ENCODE results near the gene PRKCB.
"Not testable (repeated sequence)": the region's sequence is repeated elsewhere in the genome, so short reads cannot be mapped to it uniquely, and the experiment has no call there.

PRKCB gene

DNA sequence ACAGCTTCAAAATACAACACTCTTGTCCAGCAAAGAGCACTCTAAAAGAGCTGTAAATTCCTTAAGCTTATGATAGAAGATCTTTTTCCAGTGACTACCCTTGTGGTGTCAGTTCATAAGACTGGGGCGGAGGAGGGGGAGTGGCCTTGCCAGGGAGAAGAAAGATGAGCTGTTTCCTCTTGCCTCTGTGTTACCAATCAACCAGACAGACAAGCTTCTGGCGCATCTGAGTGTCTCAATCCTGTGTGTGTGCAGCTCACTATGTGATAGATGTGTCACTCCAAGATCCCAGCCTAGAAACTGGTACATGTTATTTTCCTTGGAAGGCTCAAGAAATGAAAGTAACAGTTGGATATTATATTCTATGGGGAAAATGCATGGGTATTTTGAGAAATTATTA is 253.0 kb downstream of the PRKCB start:
- DNase-seq (ENCODE audit: low read depth in 2 of 2): peak in 1 of 2 donors; percentile 2

DNA sequence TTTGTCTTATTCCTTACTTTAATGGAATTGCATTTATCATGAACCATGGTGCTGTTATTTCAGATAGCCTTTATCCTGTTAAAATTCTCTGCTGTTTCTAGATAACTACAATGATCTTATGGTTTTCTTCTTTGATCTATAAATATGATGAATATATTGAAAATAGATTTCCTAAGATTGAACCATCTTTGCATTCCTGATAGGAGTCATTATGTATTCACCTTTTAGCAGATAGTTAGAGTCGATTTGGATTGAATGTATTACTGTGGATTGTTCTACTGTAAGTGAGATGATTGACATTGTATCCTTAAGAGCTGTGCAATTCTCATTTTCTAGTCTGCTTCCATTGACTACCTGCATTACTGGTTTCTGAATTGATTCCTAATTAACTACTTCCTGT is 255.3 kb downstream of the PRKCB start:
- no peak for DNase-seq (ENCODE audit: low read depth in 2 of 2)

DNA sequence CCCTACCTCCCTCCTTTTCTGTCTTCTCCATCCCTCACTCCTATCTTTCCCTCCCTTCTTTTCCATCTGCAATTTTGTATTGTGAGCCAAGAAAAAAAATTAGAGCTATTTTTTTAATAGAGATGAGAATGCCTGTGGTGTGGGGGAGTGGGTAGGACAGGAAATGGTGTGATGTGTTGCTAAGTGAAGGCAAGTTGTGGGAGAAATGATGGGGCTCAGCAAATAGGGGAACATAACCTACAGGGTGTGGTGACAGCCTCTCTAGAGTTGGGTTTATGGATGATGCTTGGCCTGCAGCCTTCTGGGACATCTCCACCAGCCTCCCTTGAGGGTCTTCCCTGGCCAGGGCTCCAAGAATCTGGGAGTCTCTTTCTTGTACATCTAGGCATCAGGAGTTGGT is 257.3 kb downstream of the PRKCB start:
- no peak for DNase-seq (ENCODE audit: low read depth in 2 of 2)

DNA sequence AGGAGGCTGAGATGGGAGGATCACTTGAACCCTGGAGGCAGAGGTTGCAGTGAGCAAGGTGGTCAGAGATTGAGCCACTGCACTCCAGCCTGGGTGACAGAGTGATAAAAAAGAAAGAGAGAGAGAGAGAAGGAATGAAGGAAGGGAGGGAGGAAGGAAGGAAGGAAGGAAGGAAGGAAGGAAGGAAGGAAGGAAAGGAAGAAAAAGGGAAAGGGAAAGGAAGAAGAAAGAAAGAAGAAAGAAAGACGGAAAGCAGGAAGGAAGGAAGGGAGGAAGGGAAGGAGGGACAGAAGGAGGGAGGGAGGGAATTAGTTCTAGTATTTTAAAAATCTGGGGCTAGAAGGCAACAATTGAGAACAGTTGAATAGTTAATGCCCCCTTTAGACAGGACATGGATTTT is 258.9 kb downstream of the PRKCB start:
- no peak for DNase-seq (ENCODE audit: low read depth in 2 of 2)

DNA sequence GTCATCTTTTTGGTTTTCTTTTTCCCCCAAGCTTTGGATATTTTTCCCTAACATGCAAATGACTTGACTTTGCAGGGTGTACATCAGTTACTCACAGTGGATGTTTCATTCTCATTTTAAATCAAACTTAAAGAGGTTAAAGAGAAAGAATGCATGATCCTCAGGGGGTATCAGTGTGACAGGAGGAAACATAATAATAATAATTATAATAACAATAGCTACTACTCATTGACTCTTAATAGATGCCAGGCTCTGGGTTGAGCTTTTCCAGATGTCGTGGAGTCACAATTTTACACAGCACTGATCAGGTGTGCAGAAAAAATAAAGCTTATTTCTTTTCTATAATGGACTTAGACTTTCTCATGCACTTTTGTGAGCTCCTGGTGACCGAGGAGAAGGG is 263.1 kb downstream of the PRKCB start:
- DNase-seq (ENCODE audit: low read depth in 2 of 2): no peak

DNA sequence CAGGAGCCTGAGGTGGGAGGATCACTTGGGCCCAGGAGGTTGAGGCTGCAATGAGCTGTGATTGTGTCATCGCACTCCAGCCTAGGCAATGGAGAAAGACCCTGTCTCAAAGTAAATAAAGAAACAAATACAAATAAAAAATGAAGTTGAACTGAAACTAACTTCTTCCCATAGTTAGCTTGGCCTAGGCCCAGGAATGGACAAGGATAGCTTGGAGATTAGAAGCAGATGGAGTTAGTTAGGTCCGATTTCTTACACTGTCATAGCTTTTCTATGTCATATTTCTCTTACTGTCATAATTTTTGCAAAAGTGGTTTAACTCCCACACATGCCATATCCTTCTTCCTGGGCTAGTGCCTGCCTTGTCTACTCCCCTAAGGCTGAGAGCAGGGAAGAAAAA is 265.6 kb downstream of the PRKCB start:
- no peak for DNase-seq (ENCODE audit: low read depth in 2 of 2)

DNA sequence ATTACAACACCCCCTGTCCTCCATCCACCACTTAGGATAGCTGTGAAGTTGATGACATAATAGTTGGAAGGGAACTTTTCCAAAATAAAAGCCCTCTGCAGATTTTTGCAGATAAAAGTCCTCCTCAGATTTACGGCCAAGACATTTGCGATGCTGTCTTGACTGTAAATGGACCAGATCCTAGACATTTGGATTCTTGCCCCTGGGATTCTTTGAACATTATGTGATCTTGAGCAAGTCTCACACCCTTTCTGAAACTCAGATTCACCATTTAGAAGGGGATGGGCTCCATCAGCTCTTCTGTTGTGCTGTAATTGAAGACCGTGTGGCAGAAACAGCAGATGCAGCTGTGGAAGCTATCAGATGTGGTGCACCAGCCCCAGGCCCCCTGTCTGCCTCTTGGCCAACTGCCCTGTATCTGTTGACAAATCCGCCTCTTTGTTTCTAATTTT is 266.5 kb downstream of the PRKCB start:
- no peak for DNase-seq (ENCODE audit: low read depth in 2 of 2)

DNA sequence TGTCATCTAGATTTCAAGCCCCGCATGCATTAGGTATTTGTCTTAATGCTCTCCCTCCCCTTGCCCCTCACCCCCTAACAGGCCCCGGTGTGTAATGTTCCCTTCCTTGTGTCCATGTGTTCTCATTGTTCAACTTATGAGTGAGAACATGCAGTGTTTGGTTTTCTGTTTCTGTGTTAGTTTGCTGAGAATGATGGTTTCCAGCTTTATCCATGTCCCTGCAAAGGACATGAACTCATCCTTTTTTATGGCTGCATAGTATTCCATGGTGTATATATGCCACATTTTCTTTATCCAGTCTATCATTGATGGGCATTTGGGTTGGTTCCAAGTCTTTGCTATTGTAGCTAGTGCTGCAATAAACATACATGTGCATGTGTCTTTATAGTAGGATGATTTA is 269.7 kb downstream of the PRKCB start:
- DNase-seq (ENCODE audit: low read depth in 2 of 2): not testable (repeated sequence)

DNA sequence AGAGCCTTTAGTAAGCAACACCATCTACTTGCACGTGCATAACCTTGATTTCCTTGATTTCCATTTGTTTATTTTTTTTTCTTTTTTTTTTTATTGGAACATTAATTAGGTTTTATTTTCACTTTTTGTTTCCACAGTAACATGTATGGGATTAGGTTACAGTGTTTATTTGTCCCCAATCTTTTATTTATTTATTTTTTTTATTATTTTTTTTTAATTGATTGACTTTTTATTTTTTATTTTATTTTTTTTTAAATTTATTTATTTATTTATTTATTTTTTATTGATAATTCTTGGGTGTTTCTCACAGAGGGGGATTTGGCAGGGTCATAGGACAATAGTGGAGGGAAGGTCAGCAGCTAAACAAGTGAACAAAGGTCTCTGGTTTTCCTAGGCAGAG is 272.3 kb downstream of the PRKCB start:
- DNase-seq (ENCODE audit: low read depth in 2 of 2): not testable (repeated sequence)

DNA sequence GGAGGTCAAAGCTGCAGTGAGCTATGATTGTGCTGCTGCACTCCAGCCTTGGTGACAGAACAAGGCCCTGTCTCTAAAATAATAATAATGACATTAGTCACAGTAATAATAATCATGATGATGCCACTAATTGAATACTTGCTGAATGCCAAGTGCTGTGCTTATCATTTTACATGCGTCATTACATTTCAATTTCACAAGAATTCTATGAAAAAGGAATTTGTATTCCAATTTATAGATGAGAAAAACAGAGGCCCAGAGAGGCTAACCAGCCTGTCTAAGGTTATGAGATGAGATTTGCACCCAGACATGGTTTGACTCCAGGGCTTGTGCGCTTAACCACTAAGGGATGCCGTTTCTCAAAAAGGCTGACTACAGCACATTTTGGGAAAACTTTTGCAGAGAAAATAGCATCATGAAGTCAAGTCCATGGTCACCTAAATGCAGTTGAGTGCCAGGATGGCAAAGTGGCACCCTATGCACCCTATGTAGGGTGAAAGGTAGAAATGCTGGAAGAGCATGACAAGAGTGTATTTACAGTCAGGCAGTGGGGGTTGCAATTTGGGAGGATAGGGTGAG is 276.0 kb downstream of the PRKCB start:
- DNase-seq (ENCODE audit: low read depth in 2 of 2): no peak

DNA sequence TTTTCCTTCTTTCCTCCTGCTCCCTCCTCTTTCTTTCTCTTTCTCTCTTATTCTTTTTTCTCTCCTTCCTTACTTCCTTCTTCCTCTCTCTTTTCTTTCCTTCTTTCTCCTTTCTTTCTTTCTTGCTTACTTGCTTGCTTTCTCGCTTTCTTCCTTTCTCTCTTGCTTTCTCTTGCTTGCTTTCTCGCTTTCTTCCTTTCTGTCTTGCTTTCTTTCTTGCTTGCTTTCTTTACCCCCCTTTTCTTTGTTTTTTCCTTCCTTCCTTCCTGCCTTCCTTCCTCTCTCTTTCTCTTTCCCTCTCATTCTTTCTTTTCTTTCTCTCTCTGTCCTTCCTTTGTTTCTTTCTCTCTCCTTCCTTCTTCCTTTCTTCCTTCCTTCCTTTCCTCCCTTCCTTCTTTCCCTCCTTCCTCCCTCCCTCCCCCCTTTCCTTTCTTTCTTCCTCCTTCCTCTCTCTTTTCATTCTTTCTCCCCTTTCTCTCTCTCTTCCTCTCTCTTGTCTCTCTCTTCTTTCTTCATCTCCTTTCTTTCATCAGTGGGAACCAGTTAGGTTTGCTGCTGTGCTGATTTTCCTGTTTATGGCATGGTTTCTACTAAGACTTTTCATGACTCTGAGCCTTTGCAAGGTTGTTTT is 277.4 kb downstream of the PRKCB start:
- no peak for DNase-seq (ENCODE audit: low read depth in 2 of 2)

DNA sequence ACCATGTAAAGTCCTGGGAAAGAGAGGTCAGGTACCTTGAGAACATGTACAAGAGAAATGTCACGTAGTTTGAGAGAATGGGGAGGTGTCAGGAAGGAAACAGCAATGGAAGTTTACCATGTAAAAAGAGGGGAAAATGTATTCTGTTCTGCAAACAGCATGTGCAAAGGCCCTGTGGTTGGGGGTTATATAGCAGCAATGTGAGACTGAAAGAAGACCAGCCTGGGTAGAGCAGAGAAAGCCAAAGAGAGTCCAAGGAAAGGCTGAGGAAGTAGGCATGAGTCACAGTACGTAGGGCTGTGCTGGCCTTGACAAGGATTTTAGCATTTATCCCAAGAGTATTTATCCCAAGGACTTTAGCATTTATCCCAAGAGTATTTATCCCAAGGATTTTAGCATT is 279.1 kb downstream of the PRKCB start:
- DNase-seq (ENCODE audit: low read depth in 2 of 2): no peak

DNA sequence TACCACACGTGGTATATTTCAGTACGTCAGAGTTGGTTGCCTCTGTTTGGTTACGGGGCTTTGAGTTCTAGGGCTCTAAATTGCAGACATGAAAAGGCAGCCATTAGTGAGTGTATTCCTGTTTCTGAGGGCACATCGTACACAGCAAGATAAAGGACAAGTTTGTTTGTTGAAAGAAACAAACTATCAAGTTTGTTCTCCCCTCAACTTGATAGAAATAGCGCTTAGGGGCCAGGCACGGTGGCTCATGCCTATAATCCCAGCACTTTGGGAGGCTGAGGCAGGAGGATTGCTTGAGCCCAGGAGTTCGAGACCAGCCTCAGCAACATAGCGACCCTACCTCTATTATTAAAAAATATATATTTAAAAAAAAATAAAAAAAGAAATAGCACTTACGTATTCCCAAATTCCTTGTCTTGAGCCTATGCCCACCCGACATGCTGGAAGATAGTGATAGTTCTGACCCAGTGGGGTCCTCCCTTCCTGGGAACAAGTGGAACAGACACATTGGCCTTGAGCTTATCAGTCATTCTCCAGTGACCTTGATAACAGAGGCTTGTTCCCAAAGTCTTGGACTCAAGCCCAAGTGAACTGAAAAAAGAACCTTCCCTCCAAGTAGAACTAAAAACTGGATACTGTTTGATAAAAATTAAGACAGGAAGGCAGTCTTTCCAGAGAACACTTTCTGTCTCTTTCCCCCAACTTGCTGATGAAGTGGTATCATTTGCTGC is 280.4 kb downstream of the PRKCB start:
- DNase-seq (ENCODE audit: low read depth in 2 of 2): no peak

DNA sequence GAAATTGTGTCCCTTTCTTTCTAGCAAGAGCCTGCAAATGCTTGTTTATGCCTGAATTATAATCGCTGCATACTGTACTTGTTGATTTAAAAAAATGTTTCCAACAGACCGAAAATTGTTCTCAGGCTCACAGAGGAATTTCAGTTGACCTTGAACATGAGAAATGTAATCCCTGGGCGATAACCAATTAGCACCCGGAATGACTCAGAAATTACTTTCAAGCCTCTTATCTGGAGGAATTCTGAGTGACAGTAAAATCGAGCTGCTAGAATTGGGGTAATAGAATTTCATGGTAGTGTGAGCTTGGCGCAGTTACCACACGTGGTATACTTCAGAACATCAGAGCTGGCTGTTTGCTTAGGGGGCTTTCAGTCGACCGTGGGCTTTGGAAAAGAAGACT is 281.2 kb downstream of the PRKCB start:
- DNase-seq (ENCODE audit: low read depth in 2 of 2): no peak

DNA sequence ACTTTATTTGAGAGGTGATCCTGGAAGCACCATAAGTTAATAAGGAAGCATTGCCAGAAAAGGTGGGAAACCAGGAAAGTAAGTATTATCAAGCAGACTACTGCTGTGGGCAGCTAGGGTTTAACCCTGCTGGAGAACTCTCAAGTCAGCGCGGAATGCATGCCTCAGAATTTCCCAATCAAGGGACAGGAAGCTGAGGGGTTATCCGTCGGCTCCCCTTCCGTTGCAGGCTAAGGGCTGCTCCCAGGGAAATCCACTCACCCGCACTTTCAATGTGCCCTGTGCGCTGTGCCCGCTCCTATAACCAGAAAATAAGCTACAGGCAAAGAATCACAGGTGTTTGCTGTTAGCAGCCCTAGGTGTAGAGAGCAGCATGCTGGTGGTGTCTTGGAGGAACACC is 281.9 kb downstream of the PRKCB start:
- DNase-seq (ENCODE audit: low read depth in 2 of 2): no peak

DNA sequence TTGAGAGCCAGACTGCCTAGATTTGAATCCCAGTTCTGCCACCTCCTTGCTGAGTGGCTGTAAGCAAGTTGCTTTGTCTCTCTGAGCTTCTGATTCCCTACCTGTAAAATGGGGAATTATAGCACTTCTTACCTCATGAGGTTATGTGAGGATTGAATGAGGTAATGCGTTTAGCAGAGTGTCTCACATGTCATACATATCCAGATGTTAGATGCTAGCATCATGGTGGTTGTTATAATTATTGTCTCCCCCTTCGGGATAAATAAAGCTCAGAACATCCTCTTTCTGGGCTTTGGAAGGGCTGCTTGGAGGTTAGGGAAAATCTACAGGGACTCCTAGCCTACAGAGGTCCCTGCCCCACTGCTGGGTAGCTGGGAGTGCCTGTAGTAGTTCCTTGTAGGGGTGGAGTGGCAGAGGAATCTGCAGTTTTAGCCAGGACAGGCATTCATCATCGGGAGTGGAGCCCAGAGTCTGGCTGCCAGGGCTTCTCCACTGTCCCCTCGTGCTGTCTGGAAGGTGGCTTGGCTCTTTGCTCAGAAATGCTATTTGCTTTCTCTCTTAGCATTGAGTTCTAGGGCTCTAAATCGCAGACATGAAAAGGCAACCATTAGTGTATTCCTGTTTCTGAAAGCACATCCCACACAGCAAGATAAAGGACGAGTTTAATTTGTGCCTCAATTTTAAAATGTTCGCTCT is 282.5 kb downstream of the PRKCB start:
- DNase-seq (ENCODE audit: low read depth in 2 of 2): no peak

DNA sequence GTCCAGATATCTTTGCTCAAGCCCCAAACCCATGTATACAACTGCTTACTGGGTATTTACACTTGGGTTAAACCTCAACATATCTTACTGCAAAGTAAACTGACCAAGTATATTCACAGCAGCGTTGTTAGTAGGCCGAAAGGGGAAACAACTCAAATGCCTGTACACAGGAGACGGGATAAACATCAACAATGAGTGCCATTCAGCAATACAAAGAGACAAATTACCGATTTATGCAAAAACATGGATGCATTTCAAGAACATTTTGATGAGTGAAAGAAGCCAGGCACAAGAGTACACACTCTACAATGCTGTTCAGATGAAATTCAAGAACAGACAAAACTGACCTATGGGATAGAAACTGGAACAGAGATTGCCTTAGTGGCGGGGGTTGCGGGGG is 284.0 kb downstream of the PRKCB start:
- no peak for DNase-seq (ENCODE audit: low read depth in 2 of 2)

DNA sequence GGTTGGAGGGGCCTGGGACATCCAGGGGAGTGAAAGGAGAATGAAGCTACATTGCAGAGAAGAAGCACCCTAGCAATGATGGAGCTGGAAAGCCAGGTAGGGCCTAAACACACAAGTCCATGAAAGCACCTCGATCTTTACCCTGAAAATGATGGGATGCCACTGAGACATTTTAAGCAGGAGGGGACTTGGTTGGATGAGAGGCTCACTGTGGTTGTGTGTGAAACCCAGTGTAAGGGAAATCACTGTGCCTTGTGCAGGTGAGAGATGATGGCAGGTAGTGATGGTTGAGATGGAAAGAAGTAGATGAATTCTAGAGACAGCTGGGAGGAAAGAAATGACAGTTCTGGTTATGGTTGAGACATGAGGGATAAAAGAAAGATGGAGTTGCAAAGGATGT is 287.5 kb downstream of the PRKCB start:
- no peak for DNase-seq (ENCODE audit: low read depth in 2 of 2)

DNA sequence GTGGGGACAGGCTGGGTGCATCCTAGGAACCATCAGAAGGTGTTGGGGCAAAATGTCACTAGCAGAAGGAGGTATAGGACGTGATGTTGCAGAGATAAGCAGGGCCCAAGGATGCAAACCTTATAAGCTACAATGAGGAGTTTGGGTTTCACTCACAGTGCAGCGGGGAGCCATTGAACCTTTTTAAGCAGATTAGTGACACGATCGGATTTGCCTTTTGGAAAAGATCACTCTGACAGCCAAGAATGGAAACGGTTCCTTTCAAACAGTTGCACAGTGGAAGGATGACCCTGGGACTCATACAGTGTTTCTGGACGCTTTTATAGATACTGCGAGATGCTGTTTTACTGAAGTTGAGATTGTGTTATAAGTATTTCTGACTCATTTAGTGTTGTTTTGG is 288.5 kb downstream of the PRKCB start:
- DNase-seq (ENCODE audit: low read depth in 2 of 2): no peak

DNA sequence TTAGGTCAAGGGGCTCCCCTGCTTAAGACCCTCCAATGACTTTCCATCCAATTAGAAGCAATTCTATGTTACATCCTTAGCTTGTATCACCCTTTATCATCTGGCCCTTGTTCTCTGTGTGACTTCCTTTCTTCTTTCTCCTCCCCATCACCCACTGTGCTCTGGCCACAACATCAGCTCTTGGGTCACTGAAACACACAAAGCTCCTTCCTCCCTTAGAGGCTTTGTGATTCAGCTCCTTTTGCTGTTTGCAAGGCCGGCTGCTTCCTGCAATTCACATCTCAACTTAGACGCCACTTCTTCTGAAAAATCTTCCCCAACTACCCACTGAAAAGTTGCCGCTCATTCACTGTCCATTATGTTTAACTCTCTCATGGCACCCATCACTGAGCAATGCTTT is 289.4 kb downstream of the PRKCB start:
- no peak for DNase-seq (ENCODE audit: low read depth in 2 of 2)

DNA sequence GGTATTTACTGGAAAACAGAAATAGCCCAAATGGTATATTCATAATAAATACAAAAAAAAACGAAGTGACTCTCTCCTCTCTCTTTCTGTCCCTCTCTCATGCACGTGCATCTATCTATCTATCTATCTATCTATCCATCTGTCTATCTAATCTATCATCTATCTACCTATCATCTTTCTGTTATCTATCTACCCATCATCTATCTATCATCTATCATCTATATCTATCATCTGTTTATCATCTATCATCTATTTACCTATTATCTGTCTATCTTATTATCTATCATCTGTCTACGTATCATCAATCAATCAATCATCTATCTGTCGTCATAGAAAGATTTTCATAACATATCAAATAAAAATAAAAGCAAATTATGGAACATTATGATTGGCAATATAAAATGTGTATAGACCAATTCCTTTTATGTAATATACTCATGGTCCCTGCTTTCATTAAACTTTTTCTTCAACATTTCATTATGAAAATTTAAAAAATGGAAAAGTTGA is 293.7 kb downstream of the PRKCB start:
- DNase-seq (ENCODE audit: low read depth in 2 of 2): no peak

DNA sequence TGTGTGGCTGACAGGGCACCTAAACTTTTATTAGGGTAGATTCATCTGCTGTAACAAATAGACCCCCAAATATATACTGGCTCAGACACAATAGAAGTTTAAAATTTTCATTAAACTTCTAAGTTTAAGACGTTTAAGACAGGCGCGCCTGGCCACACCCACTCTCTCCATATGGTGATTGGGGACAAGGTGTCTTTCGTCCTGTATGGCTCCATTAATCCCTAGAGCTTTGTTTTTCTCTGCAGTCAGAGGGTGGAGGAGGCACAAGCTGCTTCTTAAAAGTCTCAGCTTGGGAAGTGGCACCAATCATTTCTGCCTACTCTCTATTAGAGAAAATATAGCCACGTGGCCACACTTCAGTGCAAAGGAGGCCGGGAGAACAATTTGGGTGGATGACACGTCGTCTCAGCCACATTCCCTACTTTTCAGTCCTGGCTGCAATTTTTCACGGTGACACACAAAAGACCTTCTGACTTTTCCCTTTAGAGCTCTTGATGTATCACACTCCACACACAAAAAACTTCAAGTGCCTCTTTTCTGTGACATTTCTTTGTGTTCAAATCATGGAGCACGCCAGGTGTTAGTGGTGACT is 294.8 kb downstream of the PRKCB start:
- DNase-seq (ENCODE audit: low read depth in 2 of 2): no peak

All from stimulated activated CD4-positive, alpha-beta T cell treated with anti-CD3 and anti-CD28 coated beads, Interleukin-15, amount 100 ng/mL, for 48 hours (primary cell).